ENCODE data around the gene LZTR1. TPM values are rescaled to one million over a fixed set of nuclear protein-coding genes. Genes with fewer than 3 reads are reported as not detected.

LZTR1 gene
- polyA plus RNA-seq, 1 donor = 42.8 TPM

DNA sequence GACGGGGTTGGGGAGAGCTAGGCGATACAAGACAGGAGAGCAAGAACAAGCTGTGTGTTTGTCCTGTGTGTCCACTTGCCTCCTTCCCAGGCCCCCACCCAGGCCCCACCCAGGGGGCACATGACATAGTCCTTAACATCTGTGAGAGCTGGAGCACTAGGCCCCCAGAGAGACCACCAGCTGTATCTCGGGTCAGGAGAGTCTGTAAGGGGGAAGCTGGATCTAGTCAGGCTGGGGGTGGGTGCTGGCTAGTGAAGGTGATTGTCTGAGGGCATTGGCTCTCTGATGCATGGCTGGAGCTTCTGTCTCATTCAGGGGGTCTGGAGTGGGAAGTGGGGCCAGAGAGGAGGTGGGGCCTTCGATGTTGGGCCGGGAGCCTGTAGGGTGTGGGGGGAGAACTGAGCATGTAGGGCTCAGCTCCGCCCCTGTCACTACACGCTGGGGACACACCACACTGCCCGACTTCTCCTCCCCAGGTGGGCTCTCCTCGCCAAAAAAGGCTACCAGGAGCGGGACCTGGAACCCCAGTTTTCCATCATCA lies 33.4 kb downstream of the LZTR1 start:
- DNase-seq = no peak

- no peak for DNase-seq
Measured at GRCh38 chr22:21016644-21017420, 34.7 kb downstream of the LZTR1 start.

GRCh38 chr22:21018314-21018713 lies 36.2 kb downstream of the LZTR1 start:
- no peak for DNase-seq

GRCh38 chr22:21020802-21021429 lies 38.8 kb downstream of the LZTR1 start:
- no peak for DNase-seq

DNA sequence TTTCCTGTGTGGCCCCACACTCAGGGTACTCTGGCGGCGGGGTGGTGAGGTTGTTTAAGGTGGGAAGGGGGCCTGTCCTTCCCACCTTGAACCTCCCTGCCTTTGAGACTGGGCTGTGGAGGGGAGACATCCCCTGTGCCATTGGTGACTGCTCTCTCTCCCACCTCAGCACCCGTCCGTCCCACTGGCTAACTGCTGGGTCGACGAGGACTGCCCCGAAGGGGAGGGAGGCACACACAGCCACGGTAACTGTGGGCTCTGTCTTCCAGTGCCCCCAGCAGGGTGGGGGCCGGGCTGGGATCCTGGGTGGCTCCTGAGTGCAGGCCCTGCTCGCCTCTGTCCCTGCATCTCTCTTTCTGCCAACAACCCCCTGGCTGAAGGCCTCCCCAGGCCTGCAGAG lies 40.4 kb downstream of the LZTR1 start:
- DNase-seq = no peak

GRCh38 chr22:21022955-21023614 lies 41.0 kb downstream of the LZTR1 start:
- no peak for DNase-seq

- DNase-seq = no peak
Measured at GRCh38 chr22:21025266-21025665, 43.2 kb downstream of the LZTR1 start.

GRCh38 chr22:21025763-21026755 lies 44.0 kb downstream of the LZTR1 start:
- no peak for DNase-seq

DNA sequence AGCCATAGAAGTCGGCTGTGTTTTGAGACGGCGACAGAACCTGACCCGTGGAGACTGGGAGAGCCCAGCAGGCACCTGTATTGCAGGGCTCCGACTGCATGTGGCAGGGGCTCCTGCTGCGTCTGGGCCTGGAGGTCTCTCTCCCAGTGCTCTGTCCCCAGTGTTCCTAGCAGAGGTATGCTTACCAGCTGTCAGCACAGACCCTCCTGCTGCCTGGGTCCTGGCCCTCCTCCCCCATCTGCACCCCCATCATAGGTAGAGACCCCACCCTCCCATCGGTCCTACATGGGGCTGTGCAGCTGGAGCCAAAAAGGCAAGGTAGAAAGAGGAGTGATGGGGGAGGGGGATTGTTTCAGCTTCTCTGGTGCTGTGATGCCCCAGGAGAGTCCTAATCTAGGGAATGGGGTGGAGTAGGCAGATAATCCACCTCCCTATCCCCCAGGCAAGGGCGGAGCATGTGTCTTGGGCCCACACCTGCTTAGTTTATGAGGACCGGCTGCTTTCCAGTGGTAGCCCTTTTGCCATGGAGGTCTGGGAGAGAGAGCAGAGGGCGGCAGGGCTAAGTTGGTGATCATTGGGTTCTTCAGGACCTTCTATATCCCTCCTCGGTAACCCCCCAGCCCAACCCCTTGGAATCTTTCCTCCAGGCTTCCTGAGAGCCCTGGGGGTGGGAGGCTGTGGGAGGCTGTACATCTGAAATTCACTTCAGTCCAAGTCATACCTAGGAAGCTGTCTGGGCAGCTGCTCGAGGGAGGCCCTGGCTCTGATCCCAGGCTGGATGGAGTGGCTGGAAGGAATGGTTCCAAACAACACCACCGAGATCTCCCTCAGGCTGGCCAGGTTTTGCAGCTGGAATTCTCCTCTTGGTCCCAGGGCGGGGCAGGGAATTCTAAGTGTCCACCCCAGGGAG lies 44.9 kb downstream of the LZTR1 start:
- peak; percentile 51 for DNase-seq

DNA sequence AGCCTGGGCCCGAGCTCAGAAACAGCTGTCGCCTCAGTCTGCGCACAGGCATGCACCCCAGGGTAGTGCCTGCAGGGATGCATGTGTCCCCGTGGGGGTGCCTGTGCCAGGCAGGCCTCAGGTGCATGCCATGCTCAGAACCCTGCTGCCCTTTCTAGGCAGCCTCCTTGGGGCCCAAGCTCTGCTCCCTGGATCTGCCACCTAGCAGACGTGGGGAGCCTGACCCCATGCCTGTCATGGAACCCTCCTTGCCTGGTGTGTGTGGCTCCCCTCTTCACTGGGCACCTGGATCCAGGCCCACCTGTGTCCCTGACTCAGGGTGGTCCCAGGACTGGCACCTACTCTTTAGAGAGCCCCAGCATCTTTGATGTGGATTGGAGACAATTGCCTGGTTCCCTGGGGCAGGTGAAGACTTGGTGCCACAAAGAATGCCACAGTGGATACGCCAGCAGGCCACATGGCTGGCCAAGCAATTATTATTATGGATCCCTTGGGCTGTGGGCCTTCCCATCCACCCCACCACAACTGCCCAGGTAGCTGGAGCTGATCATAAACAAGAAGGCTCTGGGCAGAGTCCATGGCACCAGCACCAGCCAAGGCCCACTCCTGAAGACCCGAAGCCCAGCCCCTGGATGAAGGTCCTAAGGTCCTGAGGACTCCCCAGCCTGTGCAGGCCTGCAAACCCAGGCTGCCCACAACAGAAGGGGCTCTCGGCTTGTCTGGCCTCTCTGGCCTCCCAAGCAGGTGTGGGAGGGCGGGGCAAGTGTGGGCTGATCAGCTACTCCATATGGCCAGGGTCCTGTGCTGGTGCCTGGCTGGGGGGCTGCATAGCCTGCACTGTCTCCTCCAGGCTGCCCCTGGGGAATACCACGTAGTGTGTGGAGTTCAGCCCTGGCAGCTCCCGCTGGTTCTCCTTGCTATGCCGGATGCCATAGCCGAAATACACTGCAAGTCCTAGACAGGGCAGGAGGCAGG lies 46.5 kb downstream of the LZTR1 start:
- no peak for DNase-seq

GRCh38 chr22:21029486-21030025 lies 47.5 kb downstream of the LZTR1 start:
- no peak for DNase-seq

DNA sequence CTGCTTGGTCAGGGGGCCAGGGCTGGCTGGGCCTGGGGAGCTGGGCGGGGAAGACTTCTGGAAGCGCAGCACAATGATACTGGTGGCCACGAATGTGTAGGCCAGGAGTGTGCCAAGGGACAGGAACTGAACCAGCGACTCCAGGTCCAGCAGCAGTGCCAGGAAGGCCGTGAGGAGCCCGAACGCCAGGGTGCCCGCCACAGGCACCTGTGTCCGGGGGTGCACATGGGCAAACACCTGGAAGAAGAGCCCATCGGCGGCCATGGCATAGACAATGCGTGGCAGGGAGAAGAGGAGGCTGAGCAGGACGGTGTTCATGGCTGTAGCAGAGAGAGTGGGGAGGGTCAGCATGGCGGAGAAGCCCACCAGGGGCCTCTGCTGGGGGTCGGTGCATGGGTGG lies 47.9 kb downstream of the LZTR1 start:
- no peak for DNase-seq

DNA sequence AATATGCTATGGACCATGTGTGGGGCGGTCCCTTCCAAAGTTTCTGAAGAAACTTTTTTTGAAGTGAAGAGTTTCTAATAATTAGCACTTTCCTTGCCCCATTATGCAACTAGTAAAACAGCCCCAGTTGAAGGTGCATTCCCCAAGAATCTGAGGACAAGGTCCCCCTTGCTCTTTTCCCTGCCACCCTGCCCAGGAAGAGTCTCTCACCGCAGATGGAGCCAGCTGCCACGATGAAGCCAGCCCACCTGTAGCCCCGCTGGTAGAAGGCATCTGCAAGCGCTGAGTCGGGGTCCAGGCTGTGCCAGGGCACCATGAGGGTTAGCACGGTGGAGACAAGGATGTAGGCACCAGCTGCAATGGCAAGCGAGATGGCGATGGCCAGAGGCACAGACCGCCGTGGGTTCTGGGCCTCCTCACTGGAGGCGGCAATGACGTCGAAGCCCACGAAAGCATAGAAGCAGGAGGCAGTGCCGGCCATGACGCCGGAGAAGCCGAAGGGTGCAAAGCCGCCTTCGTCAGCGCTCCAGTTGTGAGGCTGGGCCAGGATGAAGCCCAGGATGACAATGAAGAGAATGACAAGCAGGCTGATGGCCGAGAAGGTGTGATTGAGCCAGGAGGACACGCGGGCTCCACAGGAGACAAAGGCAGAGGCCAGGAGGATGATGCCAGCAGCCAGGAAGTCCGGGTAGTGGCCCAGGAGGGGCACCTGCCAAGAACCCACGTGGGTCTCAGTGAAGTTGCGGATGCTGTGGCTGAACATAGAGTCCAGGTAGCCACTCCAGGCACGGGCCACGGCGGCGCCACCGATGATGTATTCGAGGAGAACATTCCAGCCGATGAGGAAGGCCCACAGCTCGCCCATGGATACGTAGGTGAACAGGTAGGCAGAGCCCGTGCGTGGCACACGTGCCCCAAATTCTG lies 48.8 kb downstream of the LZTR1 start:
- no peak for DNase-seq

DNA sequence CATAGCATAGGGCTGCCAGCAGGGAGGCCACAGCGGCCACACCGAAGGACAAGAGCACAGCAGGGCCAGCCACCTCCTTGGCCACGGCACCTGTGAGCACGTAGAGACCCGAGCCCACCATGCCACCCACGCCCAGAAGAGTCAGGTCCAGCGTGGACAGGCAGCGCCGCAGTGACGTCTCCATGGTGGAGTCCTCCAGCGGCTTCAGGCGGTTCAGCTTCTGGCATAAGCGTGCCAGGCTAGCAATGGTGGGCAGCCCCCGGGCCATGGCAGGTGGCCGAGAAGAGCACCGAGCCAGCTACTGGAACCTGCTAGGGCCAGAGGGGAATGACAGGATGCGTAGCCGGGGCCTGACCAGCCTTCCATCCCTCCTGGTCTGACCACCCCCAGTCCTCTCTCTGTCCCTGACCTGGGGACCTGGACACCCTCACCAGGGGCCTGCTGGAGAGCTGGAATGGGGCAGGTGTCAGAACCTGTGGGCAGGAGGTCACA lies 49.5 kb downstream of the LZTR1 start:
- no peak for DNase-seq

DNA sequence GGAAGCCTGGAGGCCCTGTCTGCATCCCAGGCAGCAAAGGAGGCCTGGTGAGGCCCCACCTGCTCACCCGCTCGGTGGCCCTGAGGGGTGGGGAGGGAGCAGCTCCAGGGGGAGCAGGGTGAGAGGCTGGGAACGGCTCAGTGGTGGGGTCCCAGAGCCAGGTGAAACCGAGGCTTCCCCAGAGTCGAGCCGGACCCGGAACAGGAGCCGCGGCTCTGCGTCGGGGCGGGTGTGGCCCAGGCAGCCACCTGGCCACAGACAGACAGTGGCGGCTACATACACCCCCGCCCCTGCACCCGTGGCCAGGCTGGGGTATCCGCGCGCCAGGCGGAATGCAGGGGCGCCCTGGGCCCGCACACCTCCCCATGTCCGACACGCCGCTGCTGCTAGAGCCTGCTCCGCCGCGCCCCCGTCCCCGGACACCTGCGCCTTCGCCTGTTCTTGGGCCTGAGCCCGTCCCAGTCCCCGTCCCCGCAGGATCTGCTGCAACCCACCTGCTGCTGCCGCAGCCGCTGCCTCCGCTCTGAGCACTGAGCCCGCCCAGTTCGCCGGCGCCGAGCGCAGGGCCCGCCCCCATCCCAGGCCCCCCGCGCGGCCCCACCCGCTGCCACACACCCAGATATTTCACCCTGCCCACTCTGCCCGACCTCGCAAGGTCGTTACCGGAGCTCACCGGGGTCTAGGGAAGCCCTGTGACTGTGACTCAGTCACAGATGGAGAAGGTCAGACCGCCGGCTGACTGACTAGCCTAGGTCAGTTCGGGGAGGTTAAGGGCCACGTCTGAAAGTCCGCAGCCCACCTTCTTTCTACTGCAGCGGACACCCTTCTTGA lies 50.2 kb downstream of the LZTR1 start, which contains the start of gene SLC7A4:
Gene SLC7A4, minus strand, starts transcription at position 525 of the 831 bp plus-strand sequence. CDS start 749 bp downstream, outside the sequence.
- DNase-seq = no peak

- no peak for DNase-seq
Measured at GRCh38 chr22:21032868-21033688, 51.0 kb downstream of the LZTR1 start.

All from hindlimb muscle (tissue), 1 donor.